Activated T-cell treated with anti-CD3 and anti-CD28 coated beads, Interleukin-2, amount 50 U/mL, for 24 hours (primary cell): Measurements from ENCODE around the gene BATF3.

Experiments
- DNase-seq: peaks from one replicate; pipeline ENCODE4 v3.0.0-alpha.2; 2020
- H3K27ac Mint-ChIP-seq: 2 replicates; pipeline ENCODE4 v1.8.0; 2020; ENCODE audit warnings: mild to moderate bottlenecking, mixed read lengths
- H3K27me3 Mint-ChIP-seq: 2 replicates; pipeline ENCODE4 v1.8.0; 2020; ENCODE audit warnings: mixed read lengths
- H3K36me3 Mint-ChIP-seq: 2 replicates; pipeline ENCODE4 v1.8.0; 2020; ENCODE audit warnings: low read depth, mixed read lengths
- H3K4me1 Mint-ChIP-seq: 2 replicates; pipeline ENCODE4 v1.8.0; 2020; ENCODE audit warnings: low read depth, mixed read lengths
- H3K4me3 Mint-ChIP-seq: 2 replicates; pipeline ENCODE4 v1.8.0; 2020; ENCODE audit warnings: mild to moderate bottlenecking, moderate library complexity, mixed read lengths
- H3K9me3 Mint-ChIP-seq: 2 replicates; pipeline ENCODE4 v1.8.0; 2020; ENCODE audit warnings: mixed read lengths

BATF3 gene

GRCh38 chr1:212683357-212683722 lies 16.3 kb downstream of the BATF3 start:
- no peaks in the 10 kb centered on the region for H3K9me3 Mint-ChIP-seq
- peaks cover 29% of the 10 kb centered on the region for H3K36me3 Mint-ChIP-seq
- H3K27ac Mint-ChIP-seq, result peak overlapping the region; percentile 88
- peak overlapping the region; percentile 39 for H3K4me3 Mint-ChIP-seq
- peaks cover 52% of the 10 kb centered on the region for H3K4me1 Mint-ChIP-seq
- H3K27me3 Mint-ChIP-seq, result no peaks in the 10 kb centered on the region
- peak; percentile 66 for DNase-seq

- Mint-ChIP-seq H3K4me1 (peaks cover 60% of the 10 kb centered on the region), H3K36me3 (peaks cover 9% of the 10 kb centered on the region), H3K4me3 (no peak overlapping the region), H3K27me3 (no peaks in the 10 kb centered on the region), H3K9me3 (no peaks in the 10 kb centered on the region), H3K27ac (peak overlapping the region; percentile 53)
- no peak for DNase-seq
Measured at GRCh38 chr1:212680680-212681389, 18.8 kb downstream of the BATF3 start.

GRCh38 chr1:212678456-212679410 lies 20.9 kb downstream of the BATF3 start:
- Mint-ChIP-seq H3K4me3 (peak overlapping the region; percentile 6), H3K4me1 (peaks cover 54% of the 10 kb centered on the region), H3K36me3 (no peaks in the 10 kb centered on the region), H3K27me3 (peaks cover 3% of the 10 kb centered on the region), H3K27ac (peak overlapping the region; percentile 88), H3K9me3 (no peaks in the 10 kb centered on the region)
- DNase-seq, result peak; percentile 52

- Mint-ChIP-seq H3K27ac (peak overlapping the region; percentile 88), H3K27me3 (peaks cover 5% of the 10 kb centered on the region), H3K36me3 (no peaks in the 10 kb centered on the region), H3K4me3 (no peak overlapping the region), H3K4me1 (peaks cover 43% of the 10 kb centered on the region), H3K9me3 (no peaks in the 10 kb centered on the region)
- DNase-seq, result no peak
Measured at GRCh38 chr1:212677573-212677972, 22.1 kb downstream of the BATF3 start.

- Mint-ChIP-seq H3K4me3 (no peak overlapping the region), H3K9me3 (no peaks in the 10 kb centered on the region), H3K27ac (no peak overlapping the region), H3K27me3 (peaks cover 5% of the 10 kb centered on the region), H3K36me3 (no peaks in the 10 kb centered on the region), H3K4me1 (peaks cover 38% of the 10 kb centered on the region)
- no peak for DNase-seq
Measured at GRCh38 chr1:212677136-212677535, 22.5 kb downstream of the BATF3 start.

- no peaks in the 10 kb centered on the region for H3K36me3 Mint-ChIP-seq
- peaks cover 19% of the 10 kb centered on the region for H3K27me3 Mint-ChIP-seq
- no peak for DNase-seq
- no peak overlapping the region for H3K4me3 Mint-ChIP-seq
- no peak overlapping the region for H3K27ac Mint-ChIP-seq
- H3K4me1 Mint-ChIP-seq, result peaks cover 35% of the 10 kb centered on the region
- no peaks in the 10 kb centered on the region for H3K9me3 Mint-ChIP-seq
Measured at GRCh38 chr1:212675675-212676074, 24.0 kb downstream of the BATF3 start.

GRCh38 chr1:212674872-212675271 lies 24.8 kb downstream of the BATF3 start:
- H3K9me3 Mint-ChIP-seq, result no peaks in the 10 kb centered on the region
- peaks cover 26% of the 10 kb centered on the region for H3K27me3 Mint-ChIP-seq
- no peak overlapping the region for H3K4me3 Mint-ChIP-seq
- H3K27ac Mint-ChIP-seq, result no peak overlapping the region
- peaks cover 27% of the 10 kb centered on the region for H3K4me1 Mint-ChIP-seq
- no peaks in the 10 kb centered on the region for H3K36me3 Mint-ChIP-seq
- DNase-seq, result no peak

- DNase-seq, result peak; percentile 25
- no peaks in the 10 kb centered on the region for H3K36me3 Mint-ChIP-seq
- no peak overlapping the region for H3K4me3 Mint-ChIP-seq
- H3K9me3 Mint-ChIP-seq, result no peaks in the 10 kb centered on the region
- peaks cover 28% of the 10 kb centered on the region for H3K27me3 Mint-ChIP-seq
- H3K4me1 Mint-ChIP-seq, result peaks cover 21% of the 10 kb centered on the region
- H3K27ac Mint-ChIP-seq, result no peak overlapping the region
Measured at GRCh38 chr1:212671342-212672031, 28.2 kb downstream of the BATF3 start.

GRCh38 chr1:212670882-212671281 lies 28.8 kb downstream of the BATF3 start:
- no peak overlapping the region for H3K4me3 Mint-ChIP-seq
- H3K27me3 Mint-ChIP-seq, result peaks cover 28% of the 10 kb centered on the region
- peaks cover 26% of the 10 kb centered on the region for H3K4me1 Mint-ChIP-seq
- no peaks in the 10 kb centered on the region for H3K36me3 Mint-ChIP-seq
- no peak overlapping the region for H3K27ac Mint-ChIP-seq
- no peak for DNase-seq
- no peaks in the 10 kb centered on the region for H3K9me3 Mint-ChIP-seq

- H3K36me3 Mint-ChIP-seq, result no peaks in the 10 kb centered on the region
- no peak overlapping the region for H3K27ac Mint-ChIP-seq
- H3K4me3 Mint-ChIP-seq, result no peak overlapping the region
- peaks cover 31% of the 10 kb centered on the region for H3K4me1 Mint-ChIP-seq
- H3K9me3 Mint-ChIP-seq, result no peaks in the 10 kb centered on the region
- peaks cover 28% of the 10 kb centered on the region for H3K27me3 Mint-ChIP-seq
- no peak for DNase-seq
Measured at GRCh38 chr1:212670301-212670700, 29.3 kb downstream of the BATF3 start.

GRCh38 chr1:212669600-212669999 lies 30.0 kb downstream of the BATF3 start:
- no peaks in the 10 kb centered on the region for H3K36me3 Mint-ChIP-seq
- DNase-seq, result peak; percentile 11
- peaks cover 26% of the 10 kb centered on the region for H3K27me3 Mint-ChIP-seq
- H3K27ac Mint-ChIP-seq, result no peak overlapping the region
- no peaks in the 10 kb centered on the region for H3K9me3 Mint-ChIP-seq
- peaks cover 32% of the 10 kb centered on the region for H3K4me1 Mint-ChIP-seq
- H3K4me3 Mint-ChIP-seq, result no peak overlapping the region

- Mint-ChIP-seq H3K9me3 (no peaks in the 10 kb centered on the region), H3K4me1 (peaks cover 32% of the 10 kb centered on the region), H3K27me3 (peaks cover 25% of the 10 kb centered on the region), H3K36me3 (no peaks in the 10 kb centered on the region), H3K4me3 (no peak overlapping the region), H3K27ac (no peak overlapping the region)
- no peak for DNase-seq
Measured at GRCh38 chr1:212669102-212669501, 30.5 kb downstream of the BATF3 start.

- Mint-ChIP-seq H3K9me3 (no peaks in the 10 kb centered on the region), H3K4me3 (no peak overlapping the region), H3K27me3 (peaks cover 25% of the 10 kb centered on the region), H3K4me1 (peaks cover 32% of the 10 kb centered on the region), H3K36me3 (no peaks in the 10 kb centered on the region), H3K27ac (no peak overlapping the region)
- DNase-seq, result no peak
Measured at GRCh38 chr1:212668477-212668876, 31.2 kb downstream of the BATF3 start.

- H3K9me3 Mint-ChIP-seq, result no peaks in the 10 kb centered on the region
- H3K4me1 Mint-ChIP-seq, result peaks cover 32% of the 10 kb centered on the region
- no peak overlapping the region for H3K4me3 Mint-ChIP-seq
- peak overlapping the region; percentile 27 for H3K27ac Mint-ChIP-seq
- DNase-seq, result no peak
- no peaks in the 10 kb centered on the region for H3K36me3 Mint-ChIP-seq
- H3K27me3 Mint-ChIP-seq, result peaks cover 23% of the 10 kb centered on the region
Measured at GRCh38 chr1:212667223-212668139, 32.2 kb downstream of the BATF3 start.
